GM12872 (cell line): ENCODE measurements around the gene GBX2.

ENCODE experiments used
- TF ChIP-seq, protein P1 (sequence below): IDR thresholded peaks from 3 replicates; pipeline ENCODE4 v1.5.1; 2011; ENCODE audit warnings: low read depth, mild to moderate bottlenecking, low read length, moderate library complexity; ENCODE audit not compliant: insufficient read depth

GBX2 gene

DNA sequence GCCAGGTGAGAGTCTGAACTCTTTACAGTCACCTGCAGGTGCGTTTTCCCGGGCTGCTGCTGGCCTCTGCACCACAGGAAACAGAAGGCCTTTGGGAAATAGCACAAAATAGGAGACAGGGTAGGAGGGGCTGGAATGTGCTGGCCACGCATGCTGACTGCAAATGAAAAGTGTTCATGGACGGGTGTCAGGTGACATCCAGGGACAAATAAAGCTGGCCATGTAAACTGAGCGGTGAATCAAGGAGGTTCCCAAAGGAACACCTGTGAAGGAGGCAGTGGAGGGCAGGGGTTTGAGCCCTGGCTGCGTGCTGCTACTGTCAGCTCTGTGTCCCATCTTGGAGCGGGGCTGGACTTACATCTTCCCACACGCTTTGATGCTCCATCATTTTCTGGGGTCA is 42.4 kb upstream of the GBX2 start:
- TF ChIP-seq, protein P1, sequence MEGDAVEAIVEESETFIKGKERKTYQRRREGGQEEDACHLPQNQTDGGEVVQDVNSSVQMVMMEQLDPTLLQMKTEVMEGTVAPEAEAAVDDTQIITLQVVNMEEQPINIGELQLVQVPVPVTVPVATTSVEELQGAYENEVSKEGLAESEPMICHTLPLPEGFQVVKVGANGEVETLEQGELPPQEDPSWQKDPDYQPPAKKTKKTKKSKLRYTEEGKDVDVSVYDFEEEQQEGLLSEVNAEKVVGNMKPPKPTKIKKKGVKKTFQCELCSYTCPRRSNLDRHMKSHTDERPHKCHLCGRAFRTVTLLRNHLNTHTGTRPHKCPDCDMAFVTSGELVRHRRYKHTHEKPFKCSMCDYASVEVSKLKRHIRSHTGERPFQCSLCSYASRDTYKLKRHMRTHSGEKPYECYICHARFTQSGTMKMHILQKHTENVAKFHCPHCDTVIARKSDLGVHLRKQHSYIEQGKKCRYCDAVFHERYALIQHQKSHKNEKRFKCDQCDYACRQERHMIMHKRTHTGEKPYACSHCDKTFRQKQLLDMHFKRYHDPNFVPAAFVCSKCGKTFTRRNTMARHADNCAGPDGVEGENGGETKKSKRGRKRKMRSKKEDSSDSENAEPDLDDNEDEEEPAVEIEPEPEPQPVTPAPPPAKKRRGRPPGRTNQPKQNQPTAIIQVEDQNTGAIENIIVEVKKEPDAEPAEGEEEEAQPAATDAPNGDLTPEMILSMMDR: no peak

DNA sequence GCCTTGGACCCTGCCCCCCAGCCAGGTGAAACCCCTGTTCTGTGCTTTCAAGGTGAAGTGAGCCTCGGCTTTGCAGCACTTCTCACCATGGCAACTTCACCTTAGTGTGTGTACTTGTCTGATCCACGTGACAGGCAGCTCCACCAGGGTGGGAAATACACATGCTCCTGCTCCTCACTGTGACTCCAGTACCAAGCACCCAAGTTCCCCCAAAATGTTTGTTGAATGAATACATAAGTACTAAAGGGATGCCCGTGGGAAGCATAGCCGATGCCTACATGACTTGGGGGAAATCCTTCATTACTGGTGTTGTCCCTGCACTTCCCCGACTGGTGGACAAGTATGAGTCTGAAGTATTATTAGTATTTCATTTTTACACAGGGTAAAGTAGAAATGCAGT is 41.8 kb upstream of the GBX2 start:
- TF ChIP-seq, protein P1: no peak

DNA sequence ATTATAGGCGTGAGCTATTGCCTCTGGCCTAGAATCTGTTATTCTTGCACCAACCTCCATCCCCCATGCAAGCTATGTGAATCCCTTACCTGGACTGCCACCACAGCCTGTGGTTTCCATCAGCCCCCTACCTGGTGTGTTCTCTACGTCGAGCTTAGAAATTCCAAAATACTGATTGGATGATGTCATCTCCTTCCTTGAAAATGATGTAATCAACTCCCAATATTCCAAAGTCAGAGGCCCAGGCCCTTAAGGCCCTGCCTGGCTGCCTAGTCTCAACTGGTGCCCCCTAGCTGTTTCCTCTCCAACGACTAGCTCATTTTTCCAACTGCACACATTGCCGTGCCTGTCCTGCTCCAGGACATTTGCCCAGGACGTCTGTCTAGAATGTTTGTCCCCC is 41.3 kb upstream of the GBX2 start:
- TF ChIP-seq, protein P1: no peak

DNA sequence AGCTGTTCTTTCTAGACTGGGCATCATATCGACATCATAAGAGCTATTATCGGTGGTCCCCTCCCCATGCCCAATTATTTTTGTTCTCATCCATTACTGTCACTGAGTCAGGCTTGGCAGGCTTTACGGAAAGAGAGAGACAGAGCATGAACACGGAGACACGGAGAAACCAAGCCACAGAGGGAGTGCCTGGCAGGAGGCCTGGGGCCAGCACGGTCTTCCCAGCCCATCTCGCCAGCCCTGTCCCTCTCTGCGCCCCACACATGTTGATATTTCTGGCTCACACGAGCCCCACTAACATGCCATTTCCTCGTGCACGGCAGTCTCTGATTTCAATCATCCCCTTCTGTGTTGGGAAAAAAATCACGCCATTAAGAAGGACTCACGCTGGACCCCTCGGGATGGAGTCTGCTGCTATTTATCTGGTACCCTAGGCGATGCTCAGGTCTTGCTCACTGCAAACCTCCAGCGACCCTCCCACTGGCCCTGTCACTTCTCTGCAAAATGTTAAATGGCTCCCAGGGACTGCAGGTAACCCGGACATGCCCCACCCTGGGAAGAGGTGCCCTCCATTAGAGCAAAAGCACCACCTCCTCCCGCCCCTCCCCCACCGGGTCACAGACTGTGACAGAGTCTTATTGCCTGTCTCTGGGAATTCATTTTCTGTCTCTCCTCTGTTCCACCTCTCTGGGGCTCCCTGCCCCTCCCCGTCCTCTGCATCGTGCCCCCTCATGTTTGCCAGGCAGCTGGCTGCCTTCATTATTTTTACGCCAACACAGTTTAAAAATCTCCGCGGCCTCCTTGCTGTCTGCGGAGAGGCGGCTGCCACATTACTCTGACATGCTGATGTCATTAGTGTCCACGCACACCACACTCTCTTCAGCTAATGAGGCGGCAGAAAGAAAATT is 40.1 kb upstream of the GBX2 start:
- TF ChIP-seq, protein P1: no peak

DNA sequence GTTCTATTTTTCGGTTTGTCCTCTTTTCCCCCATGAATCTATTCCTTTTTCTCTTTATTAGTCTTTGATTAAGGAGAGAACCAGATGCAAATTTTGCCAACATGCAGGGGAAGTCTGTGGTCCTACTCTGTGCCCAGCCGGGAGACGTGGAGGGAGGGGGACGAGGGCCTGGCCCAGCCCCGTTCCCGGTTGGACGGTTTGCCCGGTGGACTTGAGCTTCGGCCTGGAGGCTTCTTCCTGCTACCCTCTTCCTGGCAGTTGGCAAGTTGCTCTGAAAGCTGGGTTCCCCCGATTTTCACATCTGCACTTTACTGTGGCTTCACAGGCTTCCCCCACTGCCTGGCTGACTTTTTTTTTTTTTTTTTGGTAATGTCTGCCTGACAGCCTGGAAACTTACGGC is 39.3 kb upstream of the GBX2 start:
- TF ChIP-seq, protein P1: no peak

DNA sequence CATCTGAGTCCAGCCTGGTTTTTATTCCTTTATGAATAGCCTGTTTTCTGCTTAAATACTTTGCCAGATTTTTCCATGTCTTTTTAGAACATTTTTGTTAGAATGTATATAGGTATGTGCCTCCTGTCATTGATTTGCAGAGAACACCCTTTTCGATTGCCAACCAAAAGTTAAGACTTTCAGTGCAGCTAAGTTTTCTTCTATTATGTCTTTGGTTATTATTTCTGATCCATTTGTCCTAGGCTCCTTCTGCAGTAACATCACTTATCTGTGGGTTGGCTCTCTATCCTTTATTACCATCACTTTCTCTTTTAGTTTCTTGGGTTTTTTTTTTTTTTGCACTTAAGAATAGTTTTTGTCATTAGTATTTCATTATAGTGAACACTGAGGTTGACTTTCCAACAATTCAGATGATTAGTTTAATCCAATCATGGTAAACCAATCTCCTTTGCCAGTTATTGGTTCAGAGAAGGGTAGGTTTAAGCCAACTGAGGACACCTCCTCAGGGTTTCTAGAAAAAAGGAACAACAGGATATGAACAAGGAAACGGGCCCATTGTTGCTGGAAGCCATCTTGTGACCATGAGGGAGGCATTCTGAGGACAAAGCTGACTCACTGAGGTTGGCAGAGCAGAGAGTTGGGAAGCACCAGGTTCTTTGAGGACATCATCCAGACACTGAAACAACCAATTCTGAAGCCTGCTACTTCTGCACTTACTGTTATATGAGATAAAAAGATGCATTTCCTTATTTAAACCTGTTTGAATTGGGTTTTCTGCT is 37.9 kb upstream of the GBX2 start:
- TF ChIP-seq, protein P1: no peak

DNA sequence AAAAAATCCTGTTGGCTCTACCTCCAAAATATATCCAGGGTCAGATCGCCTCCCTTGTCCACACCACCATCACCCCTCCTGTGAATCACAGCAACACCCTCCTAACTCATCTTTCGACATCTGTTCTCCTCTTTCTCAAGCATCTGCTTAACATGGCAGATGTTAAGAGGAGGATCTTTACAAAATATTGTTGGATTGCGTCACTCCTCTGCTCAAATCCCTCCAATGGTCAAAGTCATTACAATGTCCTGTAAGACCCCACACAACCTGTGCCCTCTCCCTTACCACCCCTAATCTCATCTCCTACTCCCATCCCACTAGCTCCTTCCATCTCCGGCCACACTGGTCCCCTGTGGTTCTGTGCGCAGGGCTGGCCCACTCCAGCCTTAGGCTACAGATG is 36.8 kb upstream of the GBX2 start:
- TF ChIP-seq, protein P1: no peak
